Neutrophil (primary cell): Measurements from ENCODE around the gene GRIP1.

Source experiments
- H3K27ac ChIP-seq: fragments of 200-600 bp; sonication (generic); 2 replicates; pipeline ENCODE4 v1.5.1; 2016; ENCODE audit warnings: mild to moderate bottlenecking, moderate library complexity
- H3K27me3 ChIP-seq: fragments of 200-600 bp; sonication (generic); 2 replicates; pipeline ENCODE4 v1.6.0; 2016; ENCODE audit warnings: mild to moderate bottlenecking
- H3K36me3 ChIP-seq: fragments of 200-600 bp; sonication (generic); 2 replicates; pipeline ENCODE4 v1.5.1; 2017
- H3K4me1 ChIP-seq, 2 experiments: fragments of 200-600 bp in 1 of 2; sonication (generic) in 1 of 2; 1 replicate in 1 of 2; 2 replicates in 1 of 2; pipeline versions ENCODE4 v1.5.1 to v1.6.1; 2013 to 2016; ENCODE audit warnings: low read depth in 1 of 2, low read length in 1 of 2, mild to moderate bottlenecking in 1 of 2, moderate library complexity in 1 of 2; ENCODE audit not compliant: control insufficient read depth in 1 of 2, insufficient read depth in 1 of 2
- H3K4me3 ChIP-seq, 2 experiments: fragments of 200-600 bp in 1 of 2; sonication (generic) in 1 of 2; 1 replicate in 1 of 2; 2 replicates in 1 of 2; pipeline ENCODE4 v1.5.1; 2013 to 2016; ENCODE audit warnings: low read depth in 1 of 2, low read length in 1 of 2, mild to moderate bottlenecking in 1 of 2, moderate library complexity in 1 of 2
- H3K9me3 ChIP-seq: fragments of 200-600 bp; sonication (generic); 2 replicates; pipeline ENCODE4 v1.5.1; 2016
- CTCF ChIP-seq: fragments of 200-600 bp; sonication (generic); IDR thresholded peaks from 2 replicates; pipeline ENCODE4 v1.5.1; 2016; ENCODE audit warnings: antibody characterized with exemption

Gene GRIP1

DNA sequence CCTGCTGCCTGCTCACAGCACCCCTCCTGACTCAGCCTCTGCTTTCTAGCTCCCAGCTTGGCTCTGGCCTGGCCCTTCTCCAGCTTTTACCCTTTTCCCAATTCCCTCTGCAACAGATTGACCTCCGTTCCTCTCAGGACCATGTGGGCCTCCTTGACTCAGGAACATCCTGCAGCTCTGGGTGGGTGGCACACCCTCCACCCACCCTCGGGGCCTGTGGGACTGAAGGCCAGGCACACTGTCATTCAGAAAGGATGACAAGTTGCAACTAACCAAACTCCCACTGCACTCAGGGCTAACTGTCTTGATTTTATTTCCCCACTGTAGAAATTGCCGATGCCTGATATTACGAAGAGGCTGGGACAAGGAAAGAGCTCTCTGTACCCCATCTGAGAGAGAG is 317.2 kb downstream of the GRIP1 start:
- Histone ChIP-seq H3K36me3 (no peaks in the 10 kb centered on the region), H3K27me3 (no peaks in the 10 kb centered on the region), H3K4me3 (no peak overlapping the region), H3K4me1 (peaks cover 0 to 6% of the 10 kb centered on the region in 2 experiments), H3K9me3 (no peaks in the 10 kb centered on the region), H3K27ac (no peak overlapping the region)
- TF ChIP-seq CTCF, result no peak

DNA sequence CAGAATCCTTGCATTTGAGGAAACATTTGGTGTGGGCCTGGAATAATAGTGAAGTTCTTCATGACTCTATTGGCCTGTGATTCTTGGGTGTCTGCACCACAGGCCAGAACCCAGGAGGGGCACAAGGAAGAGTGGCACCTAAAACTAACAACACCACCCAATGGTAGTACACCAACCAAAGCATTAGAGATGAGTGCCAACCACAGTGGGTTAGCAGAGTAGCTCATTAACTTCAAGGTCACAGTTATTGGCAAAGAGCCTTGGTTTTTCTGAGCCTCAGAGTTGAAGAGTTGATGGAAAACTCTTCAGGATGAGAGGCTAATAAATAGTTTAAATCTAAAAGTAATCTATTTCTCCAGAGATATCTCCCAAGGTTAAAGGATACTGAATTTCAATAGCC is 319.6 kb downstream of the GRIP1 start:
- no peaks in the 10 kb centered on the region for H3K4me1 ChIP-seq
- no peaks in the 10 kb centered on the region for H3K27me3 ChIP-seq
- no peak overlapping the region for H3K27ac ChIP-seq
- no peaks in the 10 kb centered on the region for H3K9me3 ChIP-seq
- no peak overlapping the region for H3K4me3 ChIP-seq
- no peak for TF ChIP-seq CTCF
- H3K36me3 ChIP-seq, result no peaks in the 10 kb centered on the region

- no peaks in the 10 kb centered on the region for H3K4me1 ChIP-seq
- no peaks in the 10 kb centered on the region for H3K9me3 ChIP-seq
- no peak overlapping the region for H3K27ac ChIP-seq
- H3K27me3 ChIP-seq, result no peaks in the 10 kb centered on the region
- H3K36me3 ChIP-seq, result no peaks in the 10 kb centered on the region
- H3K4me3 ChIP-seq, result no peak overlapping the region
- no peak for TF ChIP-seq CTCF
Measured at GRCh38 chr12:66354291-66354690, 324.6 kb downstream of the GRIP1 start.

DNA sequence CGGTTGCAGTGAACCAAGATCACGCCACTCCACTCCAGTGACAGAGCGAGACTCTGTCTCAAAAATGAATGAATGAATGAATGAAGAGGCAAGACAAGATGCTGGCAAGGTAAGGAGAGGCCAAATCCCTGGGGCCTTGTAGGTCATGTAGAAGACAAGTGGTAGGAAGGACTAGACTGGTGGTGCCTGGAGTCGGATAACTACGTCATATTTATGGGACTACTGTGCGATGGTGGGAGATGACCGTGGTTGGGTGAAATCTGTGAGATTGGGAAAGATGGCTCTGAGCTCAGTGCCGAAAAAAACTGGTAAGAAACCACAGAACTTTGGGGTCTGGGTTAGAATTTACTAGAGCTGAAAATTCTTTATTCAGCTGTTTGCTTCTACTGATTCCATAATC is 326.0 kb downstream of the GRIP1 start:
- no peak for TF ChIP-seq CTCF
- Histone ChIP-seq H3K4me3 (no peak overlapping the region), H3K36me3 (no peaks in the 10 kb centered on the region)

DNA sequence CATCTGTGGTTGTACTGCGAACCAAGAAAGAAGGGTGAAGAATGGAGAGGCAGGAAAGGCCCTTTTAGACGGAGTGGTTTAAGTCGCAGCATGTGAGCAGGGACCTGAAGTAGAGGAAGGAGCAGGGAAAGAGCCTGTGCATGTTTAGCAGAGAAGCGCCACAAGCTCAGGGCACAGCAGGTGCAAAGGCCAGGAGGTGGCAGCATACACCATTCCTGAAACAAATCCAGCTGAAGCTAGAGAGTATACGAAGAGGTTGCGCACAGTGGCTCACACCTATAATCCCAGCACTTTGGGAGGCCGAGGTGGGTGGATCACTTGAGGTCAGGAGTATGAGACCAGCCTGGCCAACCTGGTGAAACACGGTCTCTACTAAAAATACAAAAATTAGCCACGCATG is 326.7 kb downstream of the GRIP1 start:
- Histone ChIP-seq H3K36me3 (no peaks in the 10 kb centered on the region), H3K27me3 (no peaks in the 10 kb centered on the region), H3K4me1 (no peaks in the 10 kb centered on the region), H3K9me3 (no peaks in the 10 kb centered on the region), H3K4me3 (no peak overlapping the region), H3K27ac (no peak overlapping the region)
- no peak for TF ChIP-seq CTCF

More for the DNA sequence above, 326.0 kb downstream of the GRIP1 start:
- Histone ChIP-seq H3K27ac (no peak overlapping the region), H3K4me1 (no peaks in the 10 kb centered on the region), H3K27me3 (no peaks in the 10 kb centered on the region), H3K9me3 (no peaks in the 10 kb centered on the region)

- Histone ChIP-seq H3K27me3 (no peaks in the 10 kb centered on the region), H3K27ac (no peak overlapping the region), H3K4me3 (no peak overlapping the region), H3K9me3 (no peaks in the 10 kb centered on the region), H3K4me1 (no peaks in the 10 kb centered on the region), H3K36me3 (no peaks in the 10 kb centered on the region)
- no peak for TF ChIP-seq CTCF
Measured at GRCh38 chr12:66351301-66351700, 327.6 kb downstream of the GRIP1 start.
